ENCODE measurements around the gene GALNT2. TPM values are rescaled to one million over a fixed set of nuclear protein-coding genes. Genes with fewer than 3 reads are reported as not detected.

Gene GALNT2
- total and polyA plus RNA-seq, 10 of the 15 experiments (the other 5 are each of a cell fraction or from before 2014, with no cell fraction given), result 0.52 to 27.7 (median 16.3) TPM

DNA sequence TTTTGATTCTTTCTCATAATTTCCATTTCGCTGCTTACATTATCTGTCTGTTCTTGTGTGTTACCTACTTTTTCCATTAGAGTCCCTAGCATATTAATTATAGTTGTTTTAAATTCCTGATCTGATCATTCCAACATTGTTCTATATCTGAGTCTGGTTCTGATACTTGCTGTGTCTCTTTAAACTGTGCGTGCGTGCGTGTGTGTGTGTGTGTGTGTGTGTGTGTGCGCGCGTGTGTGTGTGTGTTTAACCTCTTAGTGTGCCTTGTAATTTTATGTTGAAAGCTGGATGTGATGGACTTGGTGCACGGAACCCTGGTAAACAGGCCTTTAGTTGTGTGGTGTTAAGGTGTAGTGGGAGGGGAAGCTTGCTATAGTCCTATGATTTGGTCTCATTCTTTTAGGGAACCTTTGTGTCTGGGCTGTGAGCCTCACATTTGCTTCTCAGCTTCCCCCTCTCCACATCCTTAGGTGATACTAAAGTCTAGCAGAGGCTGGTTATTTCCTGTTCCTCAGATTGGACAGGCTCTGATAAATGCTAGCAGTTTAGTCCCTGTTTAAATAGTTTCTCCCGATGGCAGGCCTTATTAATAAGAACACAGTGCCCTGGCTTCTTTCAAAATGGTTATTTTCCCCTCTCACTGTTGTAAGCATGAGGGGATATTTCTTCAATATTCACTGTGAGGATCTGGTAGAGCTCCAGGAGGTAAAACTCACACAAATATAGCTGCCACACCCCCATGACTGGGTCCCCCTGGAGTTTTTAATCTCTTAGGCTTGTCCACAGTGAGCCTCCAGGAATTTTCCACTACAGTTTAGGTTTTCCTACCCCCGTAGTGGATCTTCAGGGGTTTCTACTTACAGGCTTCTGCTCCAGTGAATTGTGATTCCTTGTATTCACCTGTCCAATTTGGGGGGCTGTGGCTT lies 118.3 kb downstream of the GALNT2 start (continued):
- TF ChIP-seq, protein P1, sequence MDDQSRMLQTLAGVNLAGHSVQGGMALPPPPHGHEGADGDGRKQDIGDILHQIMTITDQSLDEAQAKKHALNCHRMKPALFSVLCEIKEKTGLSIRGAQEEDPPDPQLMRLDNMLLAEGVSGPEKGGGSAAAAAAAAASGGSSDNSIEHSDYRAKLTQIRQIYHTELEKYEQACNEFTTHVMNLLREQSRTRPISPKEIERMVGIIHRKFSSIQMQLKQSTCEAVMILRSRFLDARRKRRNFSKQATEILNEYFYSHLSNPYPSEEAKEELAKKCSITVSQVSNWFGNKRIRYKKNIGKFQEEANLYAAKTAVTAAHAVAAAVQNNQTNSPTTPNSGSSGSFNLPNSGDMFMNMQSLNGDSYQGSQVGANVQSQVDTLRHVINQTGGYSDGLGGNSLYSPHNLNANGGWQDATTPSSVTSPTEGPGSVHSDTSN (IDR thresholded peaks at IDR 0.05; ENCODE audit: insufficient replicate concordance, low read depth, low read length), result no peak
- TF ChIP-seq CEBPB (IDR thresholded peaks at IDR 0.05; ENCODE audit: borderline replicate concordance in 1 of 2, low read depth in 2 of 2, low read length in 2 of 2) (no peak), CBX3 (IDR thresholded peaks at IDR 0.05; ENCODE audit: borderline replicate concordance, low read depth) (no peak), KLF5 (IDR thresholded peaks at IDR 0.05; ENCODE audit: partially characterized antibody) (no peak), HDGF (IDR thresholded peaks at IDR 0.05) (no peak), ZNF622 (IDR thresholded peaks at IDR 0.05) (no peak), MYC (IDR thresholded peaks at IDR 0.05; ENCODE audit: insufficient read depth, insufficient read length, insufficient replicate concordance, low read length, severe bottlenecking) (no peak), CHD2 (IDR thresholded peaks at IDR 0.05; ENCODE audit: borderline replicate concordance, low read depth, low read length) (no peak)
- TF ChIP-seq, protein P2, sequence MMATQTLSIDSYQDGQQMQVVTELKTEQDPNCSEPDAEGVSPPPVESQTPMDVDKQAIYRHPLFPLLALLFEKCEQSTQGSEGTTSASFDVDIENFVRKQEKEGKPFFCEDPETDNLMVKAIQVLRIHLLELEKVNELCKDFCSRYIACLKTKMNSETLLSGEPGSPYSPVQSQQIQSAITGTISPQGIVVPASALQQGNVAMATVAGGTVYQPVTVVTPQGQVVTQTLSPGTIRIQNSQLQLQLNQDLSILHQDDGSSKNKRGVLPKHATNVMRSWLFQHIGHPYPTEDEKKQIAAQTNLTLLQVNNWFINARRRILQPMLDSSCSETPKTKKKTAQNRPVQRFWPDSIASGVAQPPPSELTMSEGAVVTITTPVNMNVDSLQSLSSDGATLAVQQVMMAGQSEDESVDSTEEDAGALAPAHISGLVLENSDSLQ (IDR thresholded peaks at IDR 0.05), result no peak
